HUDEP-2 (cell line): ENCODE results near the gene PPP2CA.
"Not testable (repeated sequence)": the region's sequence is repeated elsewhere in the genome, so short reads cannot be mapped to it uniquely, and the experiment has no call there.

ENCODE experiments used
- DNase-seq, 76 experiments: peaks; one replicate each; lab custom pipeline; 2025; ENCODE audit not compliant: unreplicated experiment in 76 of 76; lab: John Stamatoyannopoulos, UW

PPP2CA gene

DNA sequence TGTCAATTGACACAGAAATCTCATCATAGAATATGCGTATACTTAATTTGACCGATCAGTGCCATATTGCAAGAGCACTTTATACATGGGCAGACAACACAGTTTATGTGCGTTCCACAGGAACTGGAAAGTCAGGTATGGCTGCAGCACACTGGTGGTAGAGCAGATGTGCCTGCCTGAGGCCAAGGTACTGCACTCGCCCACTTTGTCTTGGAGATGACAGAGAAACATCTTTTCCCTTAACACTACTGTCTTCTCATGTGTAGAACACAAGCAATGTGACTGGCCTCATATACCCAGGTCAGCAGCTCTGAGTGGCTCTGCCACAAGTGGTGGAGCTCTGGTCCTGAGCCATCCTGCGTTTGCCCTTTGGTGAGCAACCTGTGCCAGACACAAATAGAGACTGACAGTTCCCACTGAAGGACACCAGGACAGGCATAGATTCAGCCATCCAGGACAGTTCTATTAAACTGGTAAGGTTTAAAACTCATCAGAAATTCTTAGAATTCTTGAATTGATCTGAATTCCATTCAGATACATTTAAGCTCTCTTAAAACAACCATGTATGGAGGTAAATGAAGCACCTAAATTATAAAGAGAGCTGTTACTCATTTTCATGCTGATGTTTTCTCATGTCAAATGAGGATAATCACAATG lies 21.0 kb upstream of the PPP2CA start:
- no peak for DNase-seq

DNA sequence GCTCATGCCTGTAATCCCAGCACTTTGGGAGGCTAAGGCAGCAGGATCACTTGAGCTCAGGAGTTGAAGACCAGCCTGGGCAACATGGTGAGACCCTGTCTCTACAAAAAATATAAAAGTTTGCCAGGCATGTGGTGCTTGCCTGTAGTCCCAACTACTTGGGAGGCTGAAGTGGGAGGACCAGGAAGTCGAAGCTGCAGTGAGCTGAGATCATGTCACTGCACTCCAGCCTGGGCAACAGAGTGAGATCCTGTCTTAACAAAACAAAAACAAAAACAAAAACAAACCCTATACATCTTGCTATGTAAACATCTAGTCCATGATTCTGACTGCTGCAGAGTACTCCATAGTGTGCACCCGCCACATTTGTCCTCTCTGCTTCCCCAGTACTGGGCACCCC lies 19.8 kb upstream of the PPP2CA start:
- no peak for DNase-seq

DNA sequence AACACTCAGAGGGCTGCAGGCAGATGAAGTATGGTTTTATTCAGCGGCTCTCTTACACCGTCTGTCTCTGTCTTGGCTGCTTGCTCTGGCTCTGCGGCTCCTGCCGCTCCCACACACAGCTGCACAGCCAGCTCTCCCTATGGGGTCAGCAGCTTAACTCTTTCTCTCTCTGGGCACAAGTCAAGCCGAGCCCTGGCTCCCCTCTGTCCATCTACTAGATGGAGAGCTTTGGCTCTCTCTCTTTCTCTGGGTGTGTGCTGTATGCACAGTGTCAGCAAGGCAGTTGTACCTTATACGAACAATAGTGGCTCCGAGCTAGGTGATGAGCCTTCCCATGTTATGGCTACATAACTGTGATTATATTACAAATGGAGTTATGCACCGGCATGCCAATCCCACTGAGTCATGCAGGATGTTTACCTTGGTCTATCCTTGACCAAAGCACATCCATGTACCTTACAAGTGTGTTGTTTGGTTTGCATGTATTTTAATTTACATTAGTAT lies 19.3 kb upstream of the PPP2CA start:
- DNase-seq, result no peak

DNA sequence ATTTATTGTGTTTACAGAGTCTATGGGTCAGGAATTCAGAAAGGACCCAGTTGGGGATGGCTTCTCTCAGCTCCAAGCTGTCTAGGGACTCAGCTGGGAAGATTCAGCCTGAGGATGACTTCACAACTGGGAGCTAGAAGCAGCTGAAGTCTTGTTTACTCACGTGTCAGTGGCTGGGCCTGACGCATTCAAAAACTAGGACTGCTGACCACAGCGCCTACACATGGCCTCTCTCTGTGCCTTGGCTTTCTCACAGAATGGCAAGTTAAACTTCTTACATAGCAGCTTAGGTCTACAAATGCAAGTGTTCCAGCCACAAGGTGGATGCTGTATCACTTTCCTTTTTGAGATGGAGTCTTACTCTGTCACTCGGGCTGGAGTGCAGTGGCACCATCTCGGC lies 16.3 kb upstream of the PPP2CA start:
- DNase-seq, result no peak

DNA sequence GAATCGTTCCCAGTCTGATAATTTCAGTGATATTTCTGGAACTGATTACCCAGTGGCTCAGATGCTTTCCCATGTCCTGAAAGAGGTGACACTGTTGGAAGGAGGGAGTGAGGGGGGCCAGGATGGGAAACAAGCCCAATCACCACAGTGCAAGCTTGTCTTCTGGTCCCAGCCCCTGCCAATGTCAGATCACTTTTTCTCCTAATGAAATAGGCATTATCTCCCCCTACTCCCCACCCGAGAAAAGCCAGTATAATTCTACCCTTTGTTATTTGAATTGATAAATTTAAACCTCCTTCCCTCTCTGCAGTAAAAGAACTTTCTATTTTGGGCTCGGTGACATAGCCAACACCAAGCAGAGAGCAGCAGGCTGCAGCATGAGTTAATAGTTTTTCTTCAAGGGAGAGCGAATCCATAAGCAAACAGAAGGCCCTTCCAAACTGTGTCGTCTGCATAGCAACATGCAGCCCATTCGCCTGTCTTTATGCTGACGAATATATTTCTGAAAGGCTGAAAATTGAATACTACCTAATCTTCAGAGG lies 14.6 kb upstream of the PPP2CA start:
- DNase-seq, result no peak

DNA sequence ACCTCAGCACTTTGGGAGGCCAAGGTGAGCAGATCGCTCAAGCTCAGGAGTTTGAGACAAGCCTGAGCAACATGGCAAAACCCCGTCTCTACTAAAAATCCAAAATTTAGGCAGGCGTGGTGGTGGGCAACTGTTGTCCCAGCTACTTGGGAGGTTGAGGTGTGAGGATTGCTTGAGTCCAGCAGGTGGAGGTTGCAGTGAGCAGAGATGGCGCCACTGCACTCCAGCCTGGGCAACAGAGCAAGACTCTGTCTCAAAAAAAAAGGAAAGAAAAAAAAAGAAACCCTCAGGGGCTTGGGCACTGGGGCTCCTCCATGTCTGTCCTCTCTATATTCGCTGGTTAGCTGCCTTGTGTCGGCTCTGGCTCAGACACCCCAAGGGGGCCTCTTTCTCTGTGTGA lies 10.9 kb upstream of the PPP2CA start:
- no peak for DNase-seq

DNA sequence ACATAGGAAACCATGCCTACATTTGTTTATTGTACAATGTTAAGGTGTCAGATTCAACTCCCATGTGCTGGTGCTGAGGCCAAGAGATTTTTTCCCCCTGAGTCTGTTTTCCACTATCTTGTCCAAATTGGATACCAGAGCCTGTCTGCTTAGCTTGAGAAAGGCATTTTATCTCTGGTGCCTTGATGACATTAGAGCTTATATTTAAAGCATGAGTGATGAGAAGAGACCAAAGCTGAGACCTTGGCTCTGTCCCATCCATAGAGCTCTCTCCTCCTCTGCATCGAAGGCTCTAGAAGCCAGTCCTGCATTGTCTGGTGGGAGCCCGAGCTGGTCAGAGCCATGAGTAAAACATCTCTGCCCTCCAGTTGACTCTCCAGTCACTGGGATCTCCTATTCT lies 10.4 kb upstream of the PPP2CA start:
- DNase-seq, result no peak

DNA sequence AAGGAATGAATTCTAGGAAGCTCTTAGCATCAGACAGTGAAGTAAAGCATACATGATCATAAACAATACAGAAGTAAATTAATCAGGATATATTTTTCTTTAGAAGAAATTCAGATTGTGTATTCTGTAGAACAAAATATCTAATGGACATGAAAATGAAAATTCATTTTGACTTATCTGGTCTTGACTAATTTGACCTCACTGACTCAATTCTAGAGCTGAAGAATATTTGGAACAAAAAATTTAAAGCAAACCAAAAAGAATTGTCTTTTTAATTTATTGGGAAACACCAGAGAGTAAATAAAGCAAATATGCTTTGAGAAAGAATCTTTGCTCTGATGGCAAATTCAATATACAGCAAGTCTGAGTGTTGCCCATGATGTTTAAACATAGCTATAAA lies 2.8 kb upstream of the PPP2CA start:
- no peak for DNase-seq

DNA sequence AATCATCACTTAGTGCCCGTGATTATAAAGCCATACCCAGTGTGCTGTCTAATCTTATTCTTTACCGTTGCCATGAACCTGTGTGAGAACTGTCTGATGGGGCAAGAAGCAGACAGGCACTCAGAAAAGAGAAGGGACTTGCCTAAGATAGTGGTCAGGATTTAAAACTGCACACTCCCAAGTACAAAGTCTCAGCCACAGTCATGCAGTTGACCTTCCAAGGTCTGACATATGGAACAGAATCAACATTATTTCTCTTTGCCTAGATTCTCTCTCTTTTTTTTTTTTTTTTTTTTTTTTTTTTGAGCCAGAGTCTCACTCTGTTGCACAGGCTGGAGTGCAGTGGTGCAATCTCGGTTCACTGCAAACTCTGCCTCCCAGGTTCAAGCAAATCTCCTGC lies 1.9 kb upstream of the PPP2CA start:
- no peak for DNase-seq

DNA sequence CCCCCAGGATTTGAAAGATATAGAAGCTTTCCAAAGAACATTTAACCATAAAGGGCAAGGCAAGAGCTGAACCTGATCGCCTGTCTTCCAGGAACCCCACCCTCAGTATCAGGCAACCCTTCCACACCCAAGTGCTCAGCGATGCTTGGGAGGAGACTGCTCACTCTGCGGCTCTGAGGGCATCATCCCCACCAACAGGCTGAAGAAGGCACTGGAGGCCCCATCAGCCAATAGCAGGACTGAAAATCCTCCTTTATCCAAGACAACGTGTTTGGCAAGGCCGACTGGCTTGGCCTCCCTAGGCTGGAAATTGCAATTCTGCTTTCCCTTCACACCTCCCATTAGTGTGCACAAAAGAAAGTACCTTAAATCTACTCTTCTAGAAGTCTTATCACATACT lies 1.4 kb upstream of the PPP2CA start:
- DNase-seq, result peak in 74 of 76 experiments; percentile 3 to 87 (median 66)

DNA sequence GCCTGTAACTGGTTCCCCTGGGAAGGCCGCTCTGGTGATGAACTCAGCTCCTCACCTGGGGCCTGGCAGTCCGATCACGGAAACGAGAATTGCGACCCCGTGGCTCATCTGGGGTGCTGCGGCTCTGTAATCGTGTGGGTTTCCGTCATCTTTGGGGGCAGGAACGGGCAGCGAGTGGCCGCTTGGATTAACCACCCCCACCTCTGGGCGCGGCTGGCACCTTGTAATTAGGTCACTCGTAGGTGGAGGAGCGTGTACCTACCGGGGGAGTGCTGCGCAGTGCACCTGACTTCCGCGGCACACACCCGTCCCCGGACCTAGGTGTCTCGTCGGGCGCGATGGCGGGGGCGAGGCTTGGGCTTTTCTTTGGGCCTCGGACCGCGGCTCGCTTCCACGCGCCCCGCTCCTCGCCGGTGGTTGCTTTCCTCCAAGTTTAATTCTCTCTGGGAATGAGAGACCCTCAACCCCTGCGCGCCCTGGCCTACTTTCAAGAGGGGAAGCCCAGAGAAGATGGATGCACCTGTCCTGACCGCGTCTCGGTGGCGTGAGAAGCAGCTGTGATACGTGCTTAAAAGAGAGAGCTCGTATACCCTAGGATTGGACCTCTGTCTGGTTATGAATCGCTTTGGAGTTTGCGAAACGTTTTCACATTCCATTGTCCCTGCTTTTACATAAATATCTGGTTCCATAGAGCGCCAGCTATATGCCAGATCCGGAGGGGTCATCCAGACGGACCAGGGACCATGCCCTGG lies 744 bp upstream of the PPP2CA start:
- DNase-seq, result peak in 8 of 76 experiments; percentile 31 to 98 (median 46)

DNA sequence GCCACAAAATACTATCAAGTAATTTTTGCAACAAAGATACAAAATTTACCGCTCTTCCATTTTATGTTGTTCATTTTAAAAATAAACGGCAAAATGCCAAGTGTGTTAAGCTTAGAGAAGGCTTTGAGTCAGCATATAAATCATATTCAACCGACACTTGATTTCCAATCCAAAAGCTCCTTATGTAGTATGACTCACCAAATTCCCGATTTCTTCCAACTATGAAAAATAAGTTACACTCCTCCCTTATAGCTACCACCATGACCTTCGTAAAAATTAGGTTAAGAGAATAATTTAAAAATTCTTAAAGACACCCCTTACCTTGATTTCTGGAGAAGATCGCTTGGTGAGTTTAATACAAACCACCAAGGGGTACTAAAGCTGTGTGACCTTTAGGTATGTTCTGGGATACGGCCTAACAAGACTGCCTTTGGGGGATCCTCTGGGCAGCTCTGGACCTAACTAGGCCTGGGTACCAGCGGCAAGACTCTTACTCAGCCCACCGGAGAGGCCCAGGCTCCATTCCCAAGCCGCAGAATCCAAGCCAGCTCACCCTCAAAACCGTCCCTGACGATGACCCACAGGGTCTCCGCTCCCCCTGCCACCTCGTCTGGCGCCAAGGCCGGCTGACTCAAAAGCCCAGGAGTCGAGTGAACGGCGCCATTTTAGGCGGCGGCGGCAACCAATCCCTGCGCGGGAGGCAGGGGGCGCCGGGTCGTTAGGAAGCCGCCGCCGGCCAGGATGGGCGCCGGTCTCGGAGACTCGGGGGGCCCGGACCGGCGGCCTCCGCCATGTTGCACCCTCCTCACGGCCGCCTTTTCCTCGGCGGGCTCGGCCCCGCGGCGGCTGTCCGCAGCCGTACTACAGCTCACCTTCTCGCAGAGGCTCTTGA lies 739 bp downstream of the PPP2CA start:
- DNase-seq, result peak in 30 of 76 experiments; percentile 4 to 55 (median 20)

DNA sequence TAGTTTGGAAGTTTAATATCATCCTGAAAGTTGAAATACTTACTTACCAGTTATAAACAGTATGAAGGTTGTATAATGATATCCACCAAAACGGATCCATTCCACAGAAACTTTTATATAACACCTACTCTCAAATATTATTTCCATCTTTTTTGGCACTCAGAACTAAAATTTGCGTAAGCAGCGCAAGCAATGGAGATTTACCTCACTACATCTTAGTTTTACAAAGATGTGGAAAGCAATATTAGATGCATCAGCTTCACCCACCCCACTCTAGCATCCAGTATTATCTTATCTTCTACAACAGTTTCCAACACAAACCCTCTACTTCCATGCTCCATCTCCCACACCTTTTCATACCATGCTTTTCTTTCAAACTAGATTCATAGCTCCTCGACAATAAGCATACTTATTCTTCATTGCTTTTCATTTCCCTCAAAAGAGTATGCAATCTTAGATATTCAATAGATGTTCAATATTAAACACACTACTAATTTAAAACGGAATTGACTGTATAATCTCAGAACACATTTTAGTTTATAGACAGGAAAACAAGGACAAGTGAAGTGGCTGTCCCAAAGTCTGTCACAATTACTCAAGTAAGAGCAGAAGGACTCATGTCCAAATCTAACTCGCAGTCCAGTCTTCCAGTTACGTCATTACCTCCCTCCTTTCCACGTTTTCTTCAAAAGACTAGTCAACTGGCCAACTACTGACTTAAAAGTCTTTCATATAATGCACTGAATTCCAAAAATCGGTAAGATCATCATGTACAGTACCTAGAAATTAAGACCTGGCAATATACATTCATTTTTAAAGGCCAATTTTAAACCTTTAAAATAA lies 2.2 kb downstream of the PPP2CA start:
- DNase-seq, result no peak

DNA sequence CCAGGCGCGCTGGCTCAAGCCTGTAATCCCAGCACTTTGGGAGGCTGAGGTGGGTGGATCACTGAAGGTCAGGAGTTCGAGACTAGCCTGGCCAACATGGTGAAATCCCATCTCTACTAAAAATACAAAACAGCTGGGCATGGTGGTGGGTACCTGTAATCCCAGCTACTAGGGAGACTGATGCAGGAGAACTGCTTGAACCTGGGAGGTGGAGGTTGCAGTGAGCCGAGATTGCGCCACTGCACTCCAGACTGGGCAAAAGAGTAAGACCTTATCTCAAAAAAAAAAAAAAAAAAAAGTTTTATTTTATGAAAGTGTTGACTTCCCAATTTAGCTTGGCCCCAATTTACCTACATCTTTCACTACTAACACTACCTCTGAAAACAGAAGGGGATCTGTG lies 4.2 kb downstream of the PPP2CA start:
- not testable (repeated sequence) for DNase-seq

DNA sequence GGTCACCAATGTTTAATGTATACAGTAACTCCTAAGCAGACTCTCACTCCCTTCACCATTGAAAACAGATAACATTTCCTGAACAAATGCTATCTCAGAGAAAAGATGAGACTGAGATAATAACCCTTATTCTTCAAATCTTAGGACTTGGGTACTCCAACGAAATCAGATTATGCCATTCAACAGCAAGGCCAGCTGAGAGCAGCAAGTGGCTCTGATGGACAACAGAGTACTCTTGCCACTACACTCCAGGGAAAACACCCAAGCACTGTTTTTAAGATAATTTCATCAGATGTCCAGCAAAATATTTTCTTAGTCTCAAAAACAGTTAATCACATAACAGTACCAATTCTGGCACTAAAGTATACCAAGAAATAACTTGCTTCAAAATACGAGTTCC lies 10.1 kb downstream of the PPP2CA start:
- DNase-seq, result no peak

DNA sequence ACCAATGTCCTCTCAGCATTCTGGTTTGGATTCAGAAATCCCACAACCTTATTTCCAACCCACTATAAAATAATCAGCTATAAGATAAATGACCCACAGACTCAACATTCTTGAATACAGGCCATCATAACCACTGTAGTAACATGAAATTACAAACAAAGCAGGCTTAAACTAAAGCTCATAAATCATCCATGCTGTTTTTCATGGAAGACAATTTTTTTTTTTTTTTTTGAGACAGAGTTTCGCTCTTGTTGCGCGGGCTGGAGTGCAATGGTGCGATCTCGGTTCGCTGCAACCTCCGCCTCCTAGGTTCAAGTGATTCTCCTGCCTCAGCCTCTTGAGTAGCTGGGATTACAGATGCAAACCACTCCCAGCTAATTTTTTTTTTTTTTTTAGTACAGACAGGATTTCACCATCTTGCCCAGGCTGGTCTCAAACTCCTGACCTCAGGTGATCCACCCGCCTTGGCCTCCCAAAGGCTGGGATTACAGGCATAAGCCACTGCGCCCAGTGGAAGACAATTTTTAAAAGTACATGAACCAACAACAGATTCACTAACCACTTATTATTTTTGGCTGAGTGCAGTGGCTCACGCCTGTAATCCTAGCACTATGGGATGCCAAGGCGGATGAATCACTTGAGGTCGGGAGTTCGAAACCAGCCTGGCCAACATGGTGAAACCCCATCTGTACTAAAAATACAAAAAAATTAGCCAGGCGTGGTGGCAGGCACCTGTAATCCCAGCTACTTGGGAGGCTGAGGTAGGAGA lies 14.4 kb downstream of the PPP2CA start:
- not testable (repeated sequence) for DNase-seq

DNA sequence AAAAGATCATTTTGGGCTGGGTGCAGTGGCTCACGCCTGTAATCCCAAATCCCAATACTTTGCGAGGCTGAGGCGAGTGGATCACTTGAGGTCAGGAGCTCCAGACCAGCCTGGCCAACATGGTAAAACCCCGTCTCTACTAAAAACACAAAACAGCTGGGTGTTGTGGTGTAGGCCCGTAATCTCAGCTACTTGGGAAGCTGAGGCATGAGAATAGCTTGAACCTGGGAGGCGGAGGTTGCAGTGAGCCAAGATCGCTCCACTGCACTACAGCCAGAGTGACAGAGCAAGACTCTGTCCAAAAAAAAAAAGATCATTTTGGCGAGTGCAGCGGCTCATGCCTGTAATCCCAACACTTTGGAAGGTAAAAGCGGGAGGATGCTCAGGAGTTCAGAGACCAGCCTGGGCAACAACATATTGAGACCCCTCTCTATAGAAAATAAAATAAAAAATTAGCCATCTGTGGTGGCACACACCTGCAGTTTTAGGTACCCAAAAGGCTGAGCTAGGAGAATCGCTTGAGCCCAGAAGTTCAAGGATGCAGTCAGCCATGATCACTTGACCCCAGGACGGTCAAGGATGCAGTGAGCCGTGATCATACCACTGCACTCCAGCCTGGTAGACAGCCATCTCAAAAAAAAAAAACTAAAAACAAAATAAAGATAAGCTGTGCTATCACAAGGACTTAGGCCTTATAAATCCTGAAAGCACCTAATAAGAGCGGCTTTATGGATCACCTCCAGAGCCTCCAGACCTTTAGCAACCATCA lies 16.2 kb downstream of the PPP2CA start:
- DNase-seq, result no peak

DNA sequence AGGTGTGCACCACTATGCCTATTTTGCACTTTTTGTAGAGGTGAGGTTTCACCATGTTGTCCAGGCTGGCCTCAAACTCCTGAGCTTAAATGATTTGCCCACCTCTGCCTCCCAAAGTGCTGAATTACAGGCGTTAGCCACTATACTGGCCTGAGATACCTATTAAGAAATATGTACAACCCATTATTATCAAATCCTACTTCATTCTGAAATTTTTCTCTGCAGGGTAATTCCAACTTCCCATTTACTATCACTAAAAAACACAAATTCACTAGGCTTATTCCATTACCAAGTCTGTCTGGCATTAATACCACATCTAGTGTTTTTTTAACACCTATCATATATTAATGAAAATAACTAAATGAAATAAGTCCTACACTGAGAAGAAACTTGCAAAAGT lies 18.2 kb downstream of the PPP2CA start:
- no peak for DNase-seq
